GM20000 (cell line): ENCODE results near the gene TFDP2.
"Not testable (repeated sequence)": the region's sequence is repeated elsewhere in the genome, so short reads cannot be mapped to it uniquely, and the experiment has no call there.

Experiments used
- DNase-seq: peaks from one replicate; pipeline ENCODE4 v3.0.0; 2012; ENCODE audit warnings: low spot score
- CTCF ChIP-seq: IDR thresholded peaks from 2 replicates; pipeline ENCODE4 v1.5.1; 2012; ENCODE audit warnings: mild to moderate bottlenecking, control low read depth; ENCODE audit errors: extremely low read depth, missing control alignments

TFDP2 gene

DNA sequence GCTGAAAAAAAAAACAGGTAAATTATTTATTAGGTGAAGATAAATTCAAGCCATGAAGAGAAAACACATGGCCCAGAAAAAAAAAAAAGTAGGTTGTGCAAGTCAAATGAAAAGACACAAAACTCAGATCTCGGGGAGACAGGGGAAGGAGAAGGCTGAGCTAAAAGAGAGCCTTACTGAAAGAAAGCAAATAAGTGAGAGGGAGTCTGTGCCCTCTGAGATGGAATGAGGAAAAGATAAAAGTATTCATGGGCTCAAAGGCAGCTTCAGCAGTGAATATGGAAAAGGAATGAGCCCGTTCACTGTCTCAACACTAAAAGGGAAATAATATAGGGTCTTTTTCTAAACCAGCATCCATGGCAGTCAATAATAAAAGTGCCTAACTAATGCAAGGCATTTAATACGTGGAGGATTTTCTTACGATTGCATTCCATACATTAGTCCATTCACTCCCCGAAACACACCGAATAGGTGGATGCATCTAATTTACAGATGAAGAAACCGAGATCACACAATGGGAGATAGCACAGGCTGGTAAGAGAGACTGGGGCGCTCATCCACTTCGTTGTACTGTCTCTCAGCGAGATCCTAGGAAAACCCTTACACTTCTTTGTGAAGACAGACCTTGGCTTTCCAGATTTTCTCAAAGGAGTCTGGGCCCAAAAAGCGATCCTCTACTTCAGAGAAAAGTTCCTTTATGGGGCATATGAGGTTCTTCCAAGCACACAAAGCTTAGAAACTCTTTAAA lies 1.1 kb downstream of the TFDP2 start:
- no peak for DNase-seq

DNA sequence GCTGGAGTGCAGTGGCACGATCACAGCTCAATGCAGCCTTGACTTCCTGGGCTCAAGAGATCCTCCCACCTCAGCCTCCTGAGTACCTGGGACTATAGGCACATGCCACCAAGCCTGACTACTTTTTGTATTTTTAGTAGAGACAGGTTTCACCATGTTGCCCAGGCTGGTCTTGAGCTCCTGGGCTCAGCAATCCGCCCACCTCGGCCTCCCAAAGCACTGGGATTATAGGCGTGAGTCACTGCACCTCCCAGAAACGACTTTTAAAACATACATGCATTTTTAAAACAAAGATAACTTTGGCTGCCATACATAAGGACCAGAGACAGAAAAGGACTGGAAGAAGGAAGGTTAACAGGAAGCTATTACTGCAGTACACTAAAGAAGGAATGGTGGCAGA lies 4.8 kb downstream of the TFDP2 start:
- not testable (repeated sequence) for DNase-seq

More for the DNA sequence above, 1.1 kb downstream of the TFDP2 start:
- TF ChIP-seq CTCF: no peak

DNA sequence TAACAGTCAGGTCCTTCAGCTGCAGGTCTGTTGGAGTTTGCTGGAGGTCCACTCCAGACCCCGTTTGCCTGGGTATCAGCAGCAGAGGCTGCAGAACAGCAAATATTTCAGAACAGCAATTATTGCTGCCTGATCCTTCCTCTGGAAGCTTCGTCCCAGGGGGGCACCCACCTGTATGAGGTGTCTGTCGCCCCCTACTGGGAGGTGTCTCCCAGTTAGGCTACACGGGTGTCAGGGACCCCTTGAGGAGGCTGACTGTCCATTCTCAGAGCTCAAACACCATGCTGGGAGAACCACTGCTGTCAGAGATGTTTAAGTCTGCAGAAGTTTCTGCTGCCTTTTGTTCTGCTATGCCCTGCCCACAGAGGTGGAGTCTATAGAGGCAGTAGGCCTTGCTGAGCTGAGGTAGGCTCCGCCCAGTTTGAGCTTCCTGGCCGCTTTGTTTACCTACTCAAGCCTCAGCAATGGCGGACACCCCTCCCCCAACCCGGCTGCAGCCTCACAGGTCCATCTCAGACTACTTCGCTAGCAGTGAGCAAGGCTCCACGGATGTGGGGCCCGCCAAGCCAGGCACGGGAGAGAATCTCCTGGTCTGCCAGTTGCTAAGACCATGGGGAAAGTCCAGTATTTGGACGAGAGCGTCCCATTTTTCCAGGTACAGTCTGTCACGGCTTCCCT lies 8.6 kb downstream of the TFDP2 start:
- DNase-seq: not testable (repeated sequence)

- not testable (repeated sequence) for DNase-seq
These were observed 12.3 kb downstream of the TFDP2 start for GRCh38 chr3:142137089-142137488.

- no peak for DNase-seq
- TF ChIP-seq CTCF: no peak
These were observed 14.5 kb downstream of the TFDP2 start for GRCh38 chr3:142134799-142135325.

- DNase-seq: no peak
- no peak for TF ChIP-seq CTCF
These were observed 19.7 kb downstream of the TFDP2 start for GRCh38 chr3:142129516-142130171.

DNA sequence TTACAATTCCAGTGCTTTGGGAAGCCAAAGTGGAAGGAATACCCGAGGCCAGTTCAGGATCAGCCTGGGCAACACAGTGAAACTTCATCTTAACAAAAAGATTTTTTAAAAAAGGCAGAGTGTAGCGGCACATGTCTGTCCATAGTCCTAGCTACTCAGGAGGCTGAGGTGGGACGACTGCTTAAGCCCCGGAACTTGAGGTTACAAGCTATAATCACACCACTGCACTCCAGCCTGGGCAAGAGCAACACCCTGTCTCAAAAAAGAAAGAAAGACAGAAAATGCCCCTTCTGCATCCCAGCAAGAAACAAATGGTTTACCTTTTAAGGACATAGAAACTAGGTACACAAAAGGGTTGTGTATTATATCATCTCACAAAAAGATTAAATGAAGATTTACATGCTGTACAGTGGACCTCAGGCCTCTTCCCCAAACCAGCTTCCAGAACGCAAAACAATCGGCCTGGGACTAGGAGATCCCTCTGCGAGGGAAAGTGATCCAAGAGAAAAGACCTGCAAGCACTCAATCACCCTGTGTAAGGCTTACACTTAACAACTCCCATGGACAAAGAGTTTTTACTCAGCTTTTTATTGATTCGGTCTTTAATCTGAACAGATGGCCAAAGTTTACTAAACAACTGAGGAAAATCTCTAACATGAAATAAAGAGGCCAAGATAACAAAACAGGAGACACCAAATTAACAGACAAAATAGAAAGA lies 21.2 kb downstream of the TFDP2 start:
- TF ChIP-seq CTCF: no peak
- no peak for DNase-seq

- no peak for DNase-seq
- no peak for TF ChIP-seq CTCF
These were observed 25.1 kb downstream of the TFDP2 start for GRCh38 chr3:142124243-142124642.
